ENCODE results near the gene ABCA2.

Gene ABCA2

DNA sequence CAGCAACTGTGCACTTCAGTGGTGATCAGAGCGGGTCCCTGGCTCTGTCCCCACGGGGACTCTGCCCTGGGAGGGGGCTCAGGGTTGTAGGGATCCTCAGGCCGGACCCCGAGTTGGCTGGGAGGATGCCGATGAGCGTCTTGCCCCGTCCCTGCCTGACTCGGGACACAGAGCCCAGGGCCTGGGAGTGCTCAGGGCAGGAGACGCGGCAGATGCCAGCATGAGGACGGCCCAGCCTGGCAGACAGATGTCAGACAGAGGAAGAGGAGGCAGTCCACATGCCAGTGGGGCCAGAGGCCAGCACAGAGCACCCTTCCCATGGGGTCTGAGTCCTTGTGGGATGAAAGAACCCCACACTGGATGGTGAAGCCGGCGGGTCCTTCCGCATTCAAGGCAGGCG lies 64.7 kb downstream of the ABCA2 start:
- no peak for DNase-seq (ENCODE audit: low spot score)

DNA sequence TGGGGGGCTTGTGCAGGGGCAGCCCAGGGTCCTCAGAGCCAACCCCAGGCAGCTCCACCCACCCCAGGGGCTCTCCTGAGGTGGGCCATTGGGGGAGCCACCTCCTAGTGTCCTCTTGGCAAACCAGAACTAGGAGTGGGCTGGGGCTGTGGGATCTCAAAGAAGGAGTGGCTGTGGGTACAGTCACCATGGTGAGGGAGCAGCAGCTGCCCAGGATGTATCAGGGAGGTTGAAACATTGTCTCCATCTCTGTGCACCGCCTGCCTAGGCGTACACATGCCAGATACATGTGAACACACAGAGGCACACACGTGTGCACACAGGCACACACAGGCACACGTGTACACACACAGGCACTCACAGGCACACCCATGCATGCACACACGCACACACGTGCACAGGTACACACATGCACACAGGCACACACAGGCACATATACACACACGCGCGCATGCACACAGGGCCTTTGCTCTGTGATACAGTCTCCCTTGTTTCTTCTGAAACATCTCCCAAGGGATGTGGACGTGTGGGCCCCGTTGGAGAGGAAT lies 65.3 kb downstream of the ABCA2 start:
- DNase-seq (ENCODE audit: low spot score) = no peak

DNA sequence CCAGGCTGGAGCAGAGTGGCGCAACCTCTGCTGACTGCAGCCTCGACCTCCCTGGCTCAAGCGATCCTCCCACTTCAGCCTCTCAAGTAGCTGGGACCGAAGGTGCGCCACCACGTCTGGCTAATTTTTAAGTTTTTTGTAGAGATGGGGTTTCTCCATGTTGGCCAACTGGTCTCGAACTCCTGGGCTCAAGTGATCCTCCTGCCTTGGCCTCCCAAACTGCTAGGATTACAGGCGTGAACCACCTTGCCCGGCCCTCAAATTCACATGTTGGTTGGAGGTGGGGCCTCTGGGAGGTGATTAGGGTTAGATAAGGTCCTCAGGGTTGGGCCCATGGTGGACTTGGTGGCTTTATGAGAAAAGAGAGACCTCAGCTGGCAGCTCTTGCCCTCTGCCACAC lies 65.9 kb downstream of the ABCA2 start:
- no peak for DNase-seq (ENCODE audit: low spot score)

DNA sequence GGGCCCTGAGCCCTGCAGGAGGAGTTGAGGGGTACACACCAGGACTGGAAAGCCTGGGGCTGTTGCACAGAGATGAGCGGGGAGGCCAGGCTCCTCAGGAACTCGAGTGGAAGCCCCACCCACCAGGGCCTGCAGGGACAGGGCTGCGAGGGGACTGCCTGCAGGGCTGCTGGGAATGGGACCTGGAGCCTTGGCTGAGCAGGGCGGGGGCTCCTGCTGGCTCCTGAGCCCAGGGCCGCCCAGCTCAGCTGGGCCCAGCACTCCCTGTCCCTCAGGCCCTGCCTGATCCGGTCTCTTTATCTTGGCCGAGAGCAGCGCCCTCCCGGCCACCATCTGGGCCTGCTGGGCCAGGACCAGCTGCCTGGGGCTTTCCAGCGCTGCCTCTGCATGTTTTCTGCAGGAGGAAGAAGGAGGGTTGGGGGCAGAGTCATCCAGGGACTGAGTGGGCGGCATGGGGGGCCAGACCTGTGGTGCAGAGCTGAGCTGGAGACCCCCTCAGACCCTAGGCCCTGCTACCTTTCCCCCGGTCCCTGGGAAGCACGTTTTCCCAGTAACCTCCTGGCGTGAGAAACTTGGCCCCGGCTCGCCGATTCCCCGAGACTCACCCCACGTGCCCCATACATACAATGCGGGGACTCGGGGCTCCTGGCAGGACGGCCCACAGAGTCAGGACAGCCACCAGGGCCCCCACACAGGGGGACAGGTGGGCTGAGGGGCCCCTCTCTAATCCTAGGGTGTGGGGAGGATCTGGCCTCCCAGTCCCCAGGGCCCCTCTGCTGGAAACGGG lies 66.6 kb downstream of the ABCA2 start:
- no peak for DNase-seq (ENCODE audit: low spot score)

DNA sequence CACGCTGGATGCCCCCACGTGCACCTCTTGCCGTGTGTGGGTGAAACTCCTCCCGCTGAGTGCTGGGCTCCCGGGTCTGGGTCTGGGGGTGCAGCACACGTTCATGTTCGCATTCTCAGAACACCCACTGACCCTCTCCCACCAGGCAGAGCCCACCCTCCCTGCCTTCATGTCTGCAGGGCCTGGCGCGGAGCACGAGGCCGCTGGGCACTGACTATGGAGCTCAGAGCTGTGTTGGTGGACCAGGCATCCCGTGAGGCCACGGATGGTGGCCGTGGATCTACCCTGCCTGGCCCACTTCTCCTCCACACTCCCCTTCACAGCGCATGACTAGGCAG lies 67.1 kb downstream of the ABCA2 start:
- no peak for DNase-seq (ENCODE audit: low spot score)

DNA sequence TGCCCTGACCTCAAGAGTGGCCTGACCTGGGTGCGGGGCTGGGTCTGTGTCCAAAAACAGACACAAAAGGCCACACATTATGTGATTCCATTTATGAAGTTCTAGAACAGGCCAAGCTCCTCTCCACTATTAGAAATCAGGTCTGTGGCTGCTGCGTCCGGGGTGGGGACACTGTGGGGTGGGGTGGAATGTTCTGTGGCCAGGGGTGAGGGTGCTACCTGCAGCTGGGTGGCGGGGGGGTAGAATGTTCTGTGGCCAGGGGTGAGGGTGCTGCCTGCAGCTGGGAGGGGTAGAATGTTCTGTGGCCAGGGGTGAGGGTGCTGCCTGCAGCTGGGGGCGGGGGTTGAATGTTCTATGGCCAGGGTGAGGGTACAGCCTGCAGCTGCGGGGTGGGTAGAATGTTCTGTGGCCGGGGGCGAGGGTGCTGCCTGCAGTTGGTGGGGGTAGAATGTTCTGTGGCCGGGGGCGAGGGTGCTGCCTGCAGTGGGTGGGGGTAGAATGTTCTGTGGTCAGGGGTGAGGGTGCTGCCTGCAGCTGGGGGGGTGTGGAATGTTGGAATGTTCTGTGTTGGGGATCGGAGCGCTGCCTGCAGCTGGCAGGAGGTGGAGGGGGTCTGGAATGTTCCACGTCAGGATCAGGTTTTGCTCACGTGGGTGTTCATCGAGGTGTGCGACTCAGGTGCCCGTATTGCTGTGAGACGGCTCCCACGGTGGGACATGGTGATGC lies 67.7 kb downstream of the ABCA2 start:
- DNase-seq (ENCODE audit: low spot score) = no peak

DNA sequence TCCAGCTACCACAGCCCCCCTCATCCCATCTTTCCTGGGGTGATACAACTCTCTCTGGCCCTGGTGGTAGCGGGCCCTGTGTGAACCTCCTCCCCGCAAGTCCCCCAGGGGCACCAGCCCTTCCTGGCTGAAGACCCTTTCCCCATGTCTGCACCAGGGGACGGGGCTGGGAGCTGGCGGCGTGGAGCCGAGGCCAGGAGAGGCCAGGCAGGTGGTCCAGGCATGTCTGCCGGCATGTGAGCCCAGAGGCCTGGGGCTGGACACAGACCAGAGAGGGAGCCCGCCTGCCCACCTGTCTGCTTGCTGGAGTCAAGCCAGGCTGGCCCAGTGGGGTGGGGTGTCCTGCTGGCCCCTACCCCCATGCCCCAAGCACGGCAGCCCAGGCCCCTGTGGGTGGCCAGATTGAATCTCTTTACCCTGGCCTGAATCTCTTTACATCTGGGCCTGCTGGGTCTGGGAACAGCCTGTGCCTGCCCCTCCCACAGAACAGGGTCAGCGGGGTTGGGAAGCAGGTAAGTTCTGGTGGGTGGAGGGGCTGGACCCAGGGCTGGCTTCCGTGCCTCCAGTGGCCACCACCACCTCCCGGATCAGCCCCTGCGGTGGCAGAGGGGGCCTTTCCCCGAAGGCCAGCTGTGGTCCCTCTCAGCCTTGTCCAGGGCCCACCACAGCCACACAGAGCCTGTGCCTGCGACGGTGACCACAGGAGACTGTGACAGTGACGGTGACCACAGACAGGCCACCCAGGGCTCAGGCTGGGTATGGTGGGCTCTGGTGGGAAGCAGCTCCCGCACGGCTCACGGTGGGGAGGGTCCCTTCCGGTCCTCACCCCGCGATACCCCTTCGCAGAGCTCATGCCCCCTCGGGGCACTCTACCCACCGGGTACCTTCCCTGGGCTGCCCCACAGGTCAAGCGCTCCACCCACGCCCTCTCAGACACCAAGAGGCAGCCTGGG lies 68.9 kb downstream of the ABCA2 start:
- no peak for DNase-seq (ENCODE audit: low spot score)

DNA sequence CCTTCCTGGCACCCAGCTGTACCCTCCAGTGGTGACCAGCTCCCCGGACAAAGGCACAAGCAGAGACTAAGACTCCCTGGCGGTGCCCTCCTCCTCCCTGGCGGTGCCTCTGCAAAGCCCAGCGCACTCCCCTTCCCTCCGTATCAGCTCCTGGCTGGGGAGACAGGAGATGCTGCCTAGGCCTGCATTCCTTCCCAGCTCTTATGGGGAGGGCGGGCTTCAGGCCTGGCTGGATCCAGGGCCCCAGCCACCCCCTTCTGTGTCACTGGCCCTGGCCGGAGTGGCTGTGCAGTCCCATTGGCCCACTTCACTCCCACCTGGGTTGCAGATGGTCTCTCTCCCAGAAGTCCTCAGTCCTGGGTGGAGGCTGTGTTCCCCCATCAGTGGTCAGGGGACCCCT lies 69.6 kb downstream of the ABCA2 start:
- no peak for DNase-seq (ENCODE audit: low spot score)

DNA sequence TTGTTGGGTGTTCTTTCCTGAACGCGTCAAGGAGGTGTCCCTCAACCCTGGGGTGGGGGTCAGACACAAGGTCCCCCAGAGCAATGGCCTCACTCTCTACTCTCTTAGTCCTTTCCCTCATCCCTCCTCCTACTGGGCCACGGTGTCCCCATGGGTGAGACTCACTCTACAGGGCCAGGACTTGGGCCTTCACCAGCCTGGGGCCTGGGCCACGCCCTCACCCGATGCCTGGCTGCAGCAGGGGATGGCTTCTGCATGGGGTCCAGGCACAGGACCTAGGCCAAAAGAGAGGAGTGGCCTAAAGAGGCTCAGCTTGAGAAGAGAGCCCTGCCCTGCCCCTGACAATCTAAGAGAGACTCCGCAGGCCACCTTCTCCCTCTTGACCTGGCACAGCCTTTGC lies 70.1 kb downstream of the ABCA2 start:
- no peak for DNase-seq (ENCODE audit: low spot score)

DNA sequence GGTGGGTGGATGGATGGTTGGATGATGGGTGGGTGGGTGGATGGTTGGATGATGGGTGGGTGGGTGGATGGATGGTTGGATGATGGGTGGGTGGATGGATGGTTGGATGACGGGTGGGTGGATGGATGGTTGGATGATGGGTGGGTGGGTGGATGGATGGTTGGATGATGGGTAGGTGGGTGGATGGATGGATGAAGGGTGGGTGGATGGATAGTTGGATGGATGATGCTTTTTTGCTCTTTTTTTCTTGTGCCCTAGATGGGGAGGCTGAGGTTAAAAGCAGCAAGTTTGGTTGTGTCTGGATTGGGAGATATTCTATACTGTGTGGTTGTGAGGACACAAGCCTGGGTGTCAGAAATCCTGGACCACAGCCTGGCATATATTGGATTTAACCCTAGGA lies 70.6 kb downstream of the ABCA2 start:
- DNase-seq (ENCODE audit: low spot score) = no peak

Measured in pons (tissue), 1 donor.